A549 (cell line): ENCODE data around the gene PTCD1. TPM values are rescaled to one million over a fixed set of nuclear protein-coding genes. Genes with fewer than 3 reads are reported as not detected.
A peak's percentile ranks its signal among the peaks of the same experiment; 100 is the strongest.

ENCODE experiments used
- ATAC-seq, 2 experiments: fragments of 200-7000 bp in 1 of 2; fragments of >200 bp in 1 of 2; cut with Nextera tagmentation in 1 of 2; cut with Tn5 transposase in 1 of 2; 3 replicates each; pipeline versions ENCODE4 v1.8.0 to v1.9.1; 2018 to 2020; ENCODE audit warnings: mild to moderate bottlenecking in 1 of 2, moderate library complexity in 1 of 2
- CTCF ChIA-PET: fragments of 300-600 bp; sonication (Branson Sonifier 250); formaldehyde crosslinking; extraction: SDS; loops from one replicate; lab custom pipeline; 2021; ENCODE audit warnings: antibody characterized with exemption, inconsistent platforms; lab: Yijun Ruan, JAX
- POLR2A ChIA-PET: fragments of 350-600 bp; formaldehyde crosslinking; extraction: SDS; loops from one replicate; lab custom pipeline; 2021; ENCODE audit warnings: antibody characterized with exemption, inconsistent platforms; lab: Yijun Ruan, JAX
- DNase-seq, 2 experiments: peaks; one replicate each; pipeline versions ENCODE4 v3.0.0 to v3.0.0-alpha.2; 2011 to 2016; ENCODE audit warnings: low read depth in 1 of 2, low spot score in 1 of 2
- FAIRE-seq: peaks from 2 replicates; lab custom pipeline; 2011; peaks lifted over from hg19 to GRCh38; lab: Jason Lieb, UNC
- H3K27ac ChIP-seq, 2 experiments: fragments of >200 bp; sonication (Bioruptor Twin); formaldehyde crosslinking; 3 replicates each; pipeline ENCODE4 v1.5.1; 2016 to 2017
- H3K4me1 ChIP-seq: fragments of >200 bp; sonication (Bioruptor Twin); formaldehyde crosslinking; 3 replicates; pipeline ENCODE4 v1.6.1; 2016
- H3K4me2 ChIP-seq: fragments of >200 bp; sonication (Bioruptor Twin); formaldehyde crosslinking; 3 replicates; pipeline ENCODE4 v1.6.1; 2016
- H3K4me3 ChIP-seq: fragments of >200 bp; sonication (Bioruptor Twin); formaldehyde crosslinking; 3 replicates; pipeline ENCODE4 v1.5.1; 2016
- H3K9me3 ChIP-seq: fragments of >200 bp; sonication (Bioruptor Twin); formaldehyde crosslinking; 3 replicates; pipeline ENCODE4 v1.6.1; 2016
- BHLHE40 ChIP-seq: IDR thresholded peaks from 2 replicates; pipeline ENCODE4 v1.6.1; 2012; ENCODE audit warnings: low read depth, low read length, inconsistent platforms
- CBX2 ChIP-seq: fragments of 200-600 bp; sonication (generic); IDR thresholded peaks from 2 replicates; pipeline ENCODE4 v1.6.1; 2016; ENCODE audit warnings: low read depth, mild to moderate bottlenecking, borderline replicate concordance
- CEBPB ChIP-seq, 2 experiments: fragments of >200 bp in 1 of 2; sonication (Bioruptor Twin) in 1 of 2; formaldehyde crosslinking in 1 of 2; IDR thresholded peaks; 2 replicates each; pipeline ENCODE4 v1.6.1; 2012 to 2016
- CHD2 ChIP-seq: fragments of 150-350 bp; IDR thresholded peaks from 2 replicates; pipeline ENCODE4 v1.6.1; 2014; ENCODE audit warnings: low read length; ENCODE audit not compliant: partially characterized antibody
- CHD4 ChIP-seq: fragments of 200-600 bp; sonication (generic); IDR thresholded peaks from 2 replicates; pipeline ENCODE4 v1.6.1; 2016; ENCODE audit warnings: antibody characterized with exemption, mild to moderate bottlenecking, borderline replicate concordance
- EHF ChIP-seq: fragments of 250-450 bp; sonication (Bioruptor Pico); IDR thresholded peaks from 2 replicates; pipeline ENCODE4 v1.5.0; 2020; ENCODE audit warnings: mild to moderate bottlenecking
- EHMT2 ChIP-seq: fragments of 200-600 bp; sonication (generic); IDR thresholded peaks from 2 replicates; pipeline ENCODE4 v1.6.1; 2016; ENCODE audit warnings: antibody characterized with exemption, low read depth, mild to moderate bottlenecking, moderate library complexity
- EP300 ChIP-seq, 2 experiments: fragments of >200 bp; sonication (Bioruptor Twin); formaldehyde crosslinking; IDR thresholded peaks; 2 replicates in 1 of 2; 3 replicates in 1 of 2; pipeline ENCODE4 v1.6.1; 2016 to 2017
- FOSB ChIP-seq: fragments of 250-450 bp; sonication (Bioruptor Pico); IDR thresholded peaks from 2 replicates; pipeline ENCODE4 v1.5.0; 2020; ENCODE audit warnings: mild to moderate bottlenecking, moderate library complexity
- FOXS1 ChIP-seq: fragments of 250-450 bp; sonication (Bioruptor Pico); IDR thresholded peaks from 2 replicates; pipeline ENCODE4 v1.5.0; 2020; ENCODE audit warnings: mild to moderate bottlenecking, moderate library complexity
- HOXB13 ChIP-seq: fragments of 250-450 bp; sonication (Bioruptor Pico); IDR thresholded peaks from 2 replicates; pipeline ENCODE4 v1.5.0; 2020; ENCODE audit warnings: low read depth, mild to moderate bottlenecking, moderate library complexity
- JUN ChIP-seq, 2 experiments: fragments of >200 bp; sonication (Bioruptor Twin); formaldehyde crosslinking; IDR thresholded peaks; 2 replicates in 1 of 2; 3 replicates in 1 of 2; pipeline ENCODE4 v1.6.1; 2016 to 2017
- JUNB ChIP-seq: fragments of >200 bp; sonication (Bioruptor Twin); formaldehyde crosslinking; IDR thresholded peaks from 2 replicates; pipeline ENCODE4 v1.6.1; 2016
- KDM1A ChIP-seq: fragments of 200-600 bp; sonication (generic); IDR thresholded peaks from 2 replicates; pipeline ENCODE4 v1.6.1; 2016; ENCODE audit warnings: low read depth, mild to moderate bottlenecking
- KDM5A ChIP-seq: fragments of 200-600 bp; sonication (generic); IDR thresholded peaks from 2 replicates; pipeline ENCODE4 v1.6.1; 2016; ENCODE audit warnings: antibody characterized with exemption, mild to moderate bottlenecking
- MAFK ChIP-seq: fragments of 450-650 bp; IDR thresholded peaks from 2 replicates; pipeline ENCODE4 v1.6.1; 2014; ENCODE audit not compliant: partially characterized antibody
- NFE2L2 ChIP-seq: fragments of 150-350 bp; conservative IDR thresholded peaks from 2 replicates; pipeline ENCODE4 v1.6.1; 2014; ENCODE audit warnings: low read length
- NPAS2 ChIP-seq: fragments of 250-450 bp; sonication (Bioruptor Pico); IDR thresholded peaks from 2 replicates; pipeline ENCODE4 v1.8.0; 2022; ENCODE audit warnings: mild to moderate bottlenecking, moderate library complexity, borderline replicate concordance
- RARB ChIP-seq: fragments of 250-450 bp; sonication (Bioruptor Pico); IDR thresholded peaks from 2 replicates; pipeline ENCODE4 v1.8.0; 2021; ENCODE audit warnings: mild to moderate bottlenecking, moderate library complexity
- RNF2 ChIP-seq: fragments of 200-600 bp; sonication (generic); IDR thresholded peaks from 2 replicates; pipeline ENCODE4 v1.6.1; 2016; ENCODE audit warnings: low read depth, mild to moderate bottlenecking, antibody characterized with exemption, moderate library complexity, borderline replicate concordance
- ZC3H11A ChIP-seq: fragments of 450-650 bp; IDR thresholded peaks from 2 replicates; pipeline ENCODE4 v1.6.1; 2014; ENCODE audit warnings: antibody characterized with exemption, mild to moderate bottlenecking
- ZNF302 ChIP-seq: fragments of 250-450 bp; sonication (Bioruptor Pico); IDR thresholded peaks from 2 replicates; pipeline ENCODE4 v1.9.0; 2021; ENCODE audit warnings: inconsistent platforms, mild to moderate bottlenecking, moderate library complexity
- WGBS: methylation state at CpG from one replicate; pipeline ENCODE4 v1.1.6; 2017; ENCODE audit errors: missing lambda C conversion rate; 5-methylcytosine and 5-hydroxymethylcytosine counted together
- polyA plus RNA-seq, 4 experiments: library from polyadenylated mRNA; depleted of rRNA in 3 of 4; stranded (reverse); fragments of >200 nt; fragmentation: RNase III in 1 of 4; extraction: RNeasy Plus Mini Kit Qiagen cat#74134 plus additional on column Dnase treatment in 1 of 4; gene quantifications; 2 replicates in 3 of 4; 3 replicates in 1 of 4; pipeline ENCODE4 v1.2.3, GENCODE V29; 2011 to 2017
- TF ChIP-seq, protein P1 (sequence below): fragments of 250-450 bp; sonication (Bioruptor Pico); IDR thresholded peaks from 2 replicates; pipeline ENCODE4 v1.5.0; 2020; ENCODE audit warnings: low read depth, mild to moderate bottlenecking, moderate library complexity
- TF ChIP-seq, protein P2 (sequence below): fragments of >200 bp; sonication (Bioruptor Twin); formaldehyde crosslinking; IDR thresholded peaks from 2 replicates; pipeline ENCODE4 v1.6.1; 2016
- TF ChIP-seq, protein P3 (sequence below): IDR thresholded peaks from 2 replicates; pipeline ENCODE4 v1.6.1; 2012
- TF ChIP-seq, protein P4 (sequence below): IDR thresholded peaks from 2 replicates; pipeline ENCODE4 v1.6.1; 2012

The PTCD1 gene
- polyA plus RNA-seq, 2 of the 4 experiments (the other 2 are of a cell fraction) = 3.9 to 5.4 TPM

DNA sequence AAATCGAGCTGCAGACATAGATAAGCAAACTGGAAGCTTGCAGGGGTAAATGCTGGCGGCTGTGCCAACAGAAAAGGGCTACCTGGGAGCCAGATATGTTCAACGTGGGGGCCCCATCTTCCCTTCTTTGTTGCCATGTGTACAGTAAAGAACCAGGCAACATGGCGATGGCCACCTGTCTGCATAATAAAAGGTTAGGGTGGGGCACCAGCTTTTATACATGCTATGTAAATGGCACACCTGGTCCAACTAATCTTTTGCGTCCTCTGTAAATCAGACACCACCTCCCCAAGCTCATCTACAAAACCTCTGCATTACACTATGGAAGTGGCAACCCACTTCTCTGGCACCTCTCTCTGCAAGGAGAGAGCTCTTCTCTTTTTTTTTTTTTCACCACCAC, 16.0 kb downstream of the PTCD1 start:
- ATAC-seq (no peak), FAIRE-seq (no peak), DNase-seq (no peak)
- Histone ChIP-seq H3K4me2 (no peak overlapping the region), H3K9me3 (no peaks in the 10 kb centered on the region), H3K27ac (no peak overlapping the region), H3K4me1 (no peaks in the 10 kb centered on the region), H3K4me3 (no peak overlapping the region)
- TF ChIP-seq EP300 (IDR thresholded peaks at IDR 0.05) (no peak), JUNB (no peak), CBX2 (no peak), BHLHE40 (no peak), CHD2 (no peak), EHF (CRISPR knock-in tag) (no peak), ZC3H11A (no peak), RARB (CRISPR knock-in tag) (no peak), KDM1A (no peak), NPAS2 (no peak), MAFK (no peak)
- TF ChIP-seq, protein P1, sequence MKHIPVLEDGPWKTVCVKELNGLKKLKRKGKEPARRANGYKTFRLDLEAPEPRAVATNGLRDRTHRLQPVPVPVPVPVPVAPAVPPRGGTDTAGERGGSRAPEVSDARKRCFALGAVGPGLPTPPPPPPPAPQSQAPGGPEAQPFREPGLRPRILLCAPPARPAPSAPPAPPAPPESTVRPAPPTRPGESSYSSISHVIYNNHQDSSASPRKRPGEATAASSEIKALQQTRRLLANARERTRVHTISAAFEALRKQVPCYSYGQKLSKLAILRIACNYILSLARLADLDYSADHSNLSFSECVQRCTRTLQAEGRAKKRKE = no peak
- ChIA-PET CTCF (interaction anchor here (0.7 to 3.3 kb wide), 2 partner anchors 11 kb away, joined by 3 to 9 read pairs; no protein-coding TSS in a partner anchor), POLR2A (interaction anchor here (1.0 kb wide), 1 partner anchor 14 kb away, joined by 4 read pairs; the partner anchor contains the start of gene BUD31)
- 77% methylated on average over 5 of the region's 5 CpGs for WGBS

DNA sequence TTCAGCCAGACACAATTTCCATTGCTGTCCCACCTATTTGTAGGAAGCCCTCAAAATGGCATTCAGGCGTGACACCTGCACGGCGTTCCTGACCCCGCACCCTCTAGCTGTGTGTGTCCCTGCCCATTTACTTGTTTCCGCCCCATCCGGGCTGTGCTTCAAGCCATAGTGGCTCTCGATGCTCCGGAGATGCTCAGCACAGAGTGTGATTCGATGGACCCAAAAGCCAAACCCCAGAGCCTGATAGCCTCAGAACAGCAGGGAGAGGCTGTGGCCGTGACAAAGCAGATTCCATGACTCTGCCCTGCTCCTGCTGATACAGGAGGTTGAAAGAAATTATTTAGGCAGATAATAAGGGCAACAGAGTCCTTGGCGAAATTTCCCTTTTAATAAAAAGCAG, 16.4 kb downstream of the PTCD1 start:
- no peak for TF ChIP-seq MAFK
- no peak for TF ChIP-seq CEBPB (IDR thresholded peaks at IDR 0.05)
- no peak for TF ChIP-seq CHD4
- TF ChIP-seq, protein P2, sequence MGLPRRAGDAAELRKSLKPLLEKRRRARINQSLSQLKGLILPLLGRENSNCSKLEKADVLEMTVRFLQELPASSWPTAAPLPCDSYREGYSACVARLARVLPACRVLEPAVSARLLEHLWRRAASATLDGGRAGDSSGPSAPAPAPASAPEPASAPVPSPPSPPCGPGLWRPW = no peak
- TF ChIP-seq, protein P3, sequence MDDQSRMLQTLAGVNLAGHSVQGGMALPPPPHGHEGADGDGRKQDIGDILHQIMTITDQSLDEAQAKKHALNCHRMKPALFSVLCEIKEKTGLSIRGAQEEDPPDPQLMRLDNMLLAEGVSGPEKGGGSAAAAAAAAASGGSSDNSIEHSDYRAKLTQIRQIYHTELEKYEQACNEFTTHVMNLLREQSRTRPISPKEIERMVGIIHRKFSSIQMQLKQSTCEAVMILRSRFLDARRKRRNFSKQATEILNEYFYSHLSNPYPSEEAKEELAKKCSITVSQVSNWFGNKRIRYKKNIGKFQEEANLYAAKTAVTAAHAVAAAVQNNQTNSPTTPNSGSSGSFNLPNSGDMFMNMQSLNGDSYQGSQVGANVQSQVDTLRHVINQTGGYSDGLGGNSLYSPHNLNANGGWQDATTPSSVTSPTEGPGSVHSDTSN = no peak
- TF ChIP-seq RNF2 = no peak
- TF ChIP-seq KDM5A = no peak
- no peak for TF ChIP-seq RARB (CRISPR knock-in tag)
- TF ChIP-seq FOSB (CRISPR knock-in tag) = no peak
- no peak for TF ChIP-seq JUN (IDR thresholded peaks at IDR 0.05)
- ATAC-seq (peak in 1 of 2 experiments; percentile 9; a peak in 2 of 6 replicates), DNase-seq (no peak), FAIRE-seq (no peak)
- 91% methylated on average over 11 of the region's 11 CpGs for WGBS
- Histone ChIP-seq H3K4me2 (no peak overlapping the region), H3K4me1 (no peaks in the 10 kb centered on the region), H3K27ac (no peak overlapping the region), H3K4me3 (no peak overlapping the region), H3K9me3 (no peaks in the 10 kb centered on the region)
- ChIA-PET POLR2A (interaction anchor here (1.0 to 3.1 kb wide), 2 partner anchors 13 to 14 kb away, joined by 4 to 12 read pairs; partner anchors contain the start of genes BUD31 and PDAP1), CTCF (interaction anchor here (0.7 to 3.3 kb wide), 3 partner anchors 10 to 27 kb away, joined by 3 to 9 read pairs (median 3); no protein-coding TSS in a partner anchor)

DNA sequence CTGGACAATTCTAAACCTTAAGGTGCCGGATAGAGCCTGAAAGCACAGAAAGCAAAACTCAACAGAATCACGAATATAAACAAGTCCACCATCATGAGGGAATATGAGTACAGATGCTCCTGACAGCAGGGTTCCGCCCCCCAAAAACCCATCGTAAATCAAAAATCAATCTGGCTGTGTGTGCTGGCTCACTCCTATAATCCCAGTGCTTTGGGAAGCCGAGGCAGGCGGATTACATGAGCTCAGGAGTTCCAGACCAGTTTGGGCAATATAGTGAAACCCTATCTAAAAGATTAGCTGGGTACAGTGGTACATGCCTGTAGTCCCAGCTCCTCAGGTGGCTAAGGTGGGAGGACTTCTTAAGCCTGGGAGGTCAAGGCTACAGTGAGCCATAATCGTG, 17.6 kb downstream of the PTCD1 start:
- CTCF ChIA-PET = interaction anchor here (0.9 to 1.6 kb wide), 3 partner anchors 12 to 28 kb away, joined by 3 to 7 read pairs (median 4); partner anchors contain the start of genes BUD31 and PDAP1
- H3K4me3 ChIP-seq = no peak overlapping the region

More for the DNA sequence above, 17.6 kb downstream of the PTCD1 start:
- peaks cover 4% of the 10 kb centered on the region; the same call in 1 of the 3 replicates for H3K4me1 ChIP-seq
- H3K4me2 ChIP-seq = no peak overlapping the region
- TF ChIP-seq JUN (IDR thresholded peaks at IDR 0.05) (no peak), EHF (CRISPR knock-in tag) (no peak), ZNF302 (no peak), HOXB13 (CRISPR knock-in tag) (no peak), EP300 (IDR thresholded peaks at IDR 0.05) (no peak), NFE2L2 (no peak), EHMT2 (no peak), ZC3H11A (no peak), KDM1A (no peak), FOXS1 (CRISPR knock-in tag) (no peak)
- TF ChIP-seq, protein P1 = no peak
- TF ChIP-seq, protein P4, sequence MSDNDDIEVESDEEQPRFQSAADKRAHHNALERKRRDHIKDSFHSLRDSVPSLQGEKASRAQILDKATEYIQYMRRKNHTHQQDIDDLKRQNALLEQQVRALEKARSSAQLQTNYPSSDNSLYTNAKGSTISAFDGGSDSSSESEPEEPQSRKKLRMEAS = no peak
- H3K9me3 ChIP-seq = no peaks in the 10 kb centered on the region
- DNase-seq (no peak), ATAC-seq (no peak), FAIRE-seq (no peak)
- H3K27ac ChIP-seq = no peak overlapping the region
- 93% methylated on average over 7 of the region's 7 CpGs for WGBS
- POLR2A ChIA-PET = interaction anchor here (0.7 to 3.1 kb wide), 2 partner anchors 13 to 17 kb away, joined by 3 to 12 read pairs; partner anchors contain the start of genes BUD31, CPSF4, PDAP1 and PTCD1
